ENCODE measurements around the gene DEAF1. TPM values are rescaled to one million over a fixed set of nuclear protein-coding genes. Genes with fewer than 3 reads are reported as not detected.
"Not testable (repeated sequence)": the region's sequence is repeated elsewhere in the genome, so short reads cannot be mapped to it uniquely, and the experiment has no call there.

The DEAF1 gene
- total RNA-seq, 2 experiments from 2014 or later: 68.4 to 79.6 TPM

- CTCF ChIA-PET: no interaction called here
- no peaks in the 10 kb centered on the region for H3K27me3 ChIP-seq (ENCODE audit: control insufficient read depth in 1 of 2, insufficient read depth in 2 of 2, low read length in 2 of 2)
- Mint-ChIP-seq H3K4me3 (peak overlapping the region; percentile 44), H3K27me3 (no peaks in the 10 kb centered on the region), H3K27ac (peak overlapping the region; percentile 47), H3K9me3 (no peaks in the 10 kb centered on the region), H3K4me1 (ENCODE audit: low read depth) (peaks cover 16% of the 10 kb centered on the region), H3K36me3 (ENCODE audit: low read depth) (no peaks in the 10 kb centered on the region)
- peak overlapping the region; percentile 33 for H3K4me3 ChIP-seq (ENCODE audit: low read length)
- no peaks in the 10 kb centered on the region for H3K9me3 ChIP-seq (ENCODE audit: control insufficient read depth in 1 of 2, insufficient read depth in 1 of 2, low read length in 2 of 2)
- ATAC-seq (ENCODE audit: poor library complexity) (peak; percentile 41), DNase-seq (peak in 2 of 14 experiments; percentile 21 to 22)
- no peak overlapping the region for H3K27ac ChIP-seq (ENCODE audit: low read depth in 1 of 2, low read length in 2 of 2)
- no peaks in the 10 kb centered on the region for H3K36me3 ChIP-seq (ENCODE audit: insufficient read depth, low read length)
- POLR2A ChIA-PET: interaction anchor here (0.9 to 2.4 kb wide), 3 partner anchors 10 to 42 kb away, joined by 3 to 8 read pairs (median 4); partner anchors contain the start of genes DEAF1, TALDO1 and TMEM80
- H3K4me1 ChIP-seq (ENCODE audit: insufficient read depth, low read length): peaks cover 18% of the 10 kb centered on the region
- intact Hi-C loops (cut with DNase I, micrococcal nuclease): no loop called here
- no peak for TF ChIP-seq CTCF (IDR thresholded peaks at IDR 0.05)
Measured at GRCh38 chr11:737366-737765, 42.3 kb upstream of the DEAF1 start.

GRCh38 chr11:734541-734940, 39.5 kb upstream of the DEAF1 start:
- H3K36me3 Mint-ChIP-seq (ENCODE audit: low read depth); DNase-seq; H3K36me3 ChIP-seq (ENCODE audit: insufficient read depth, low read length); CTCF ChIA-PET; ATAC-seq (ENCODE audit: poor library complexity); H3K4me3 Mint-ChIP-seq; H3K27me3 ChIP-seq (ENCODE audit: control insufficient read depth in 1 of 2, insufficient read depth in 2 of 2, low read length in 2 of 2); H3K27ac ChIP-seq (ENCODE audit: low read depth in 1 of 2, low read length in 2 of 2); POLR2A ChIA-PET; intact Hi-C loops (cut with DNase I, micrococcal nuclease); H3K9me3 ChIP-seq (ENCODE audit: control insufficient read depth in 1 of 2, insufficient read depth in 1 of 2, low read length in 2 of 2); H3K27ac Mint-ChIP-seq; H3K4me3 ChIP-seq (ENCODE audit: low read length); H3K27me3 Mint-ChIP-seq; H3K9me3 Mint-ChIP-seq: not testable (repeated sequence)
- peaks cover 16% of the 10 kb centered on the region for H3K4me1 Mint-ChIP-seq (ENCODE audit: low read depth)
- peaks cover 18% of the 10 kb centered on the region for H3K4me1 ChIP-seq (ENCODE audit: insufficient read depth, low read length)

- Histone ChIP-seq H3K27me3 (ENCODE audit: control insufficient read depth in 1 of 2, insufficient read depth in 2 of 2, low read length in 2 of 2) (no peaks in the 10 kb centered on the region), H3K9me3 (ENCODE audit: control insufficient read depth in 1 of 2, insufficient read depth in 1 of 2, low read length in 2 of 2) (no peaks in the 10 kb centered on the region), H3K27ac (ENCODE audit: low read depth in 1 of 2, low read length in 2 of 2) (no peak overlapping the region), H3K4me1 (ENCODE audit: insufficient read depth, low read length) (peaks cover 16% of the 10 kb centered on the region), H3K4me3 (ENCODE audit: low read length) (no peak overlapping the region), H3K36me3 (ENCODE audit: insufficient read depth, low read length) (no peaks in the 10 kb centered on the region)
- POLR2A ChIA-PET: no interaction called here
- CTCF ChIA-PET: no interaction called here
- no peak for ATAC-seq (ENCODE audit: poor library complexity)
- Mint-ChIP-seq H3K4me3 (no peak overlapping the region), H3K9me3 (no peaks in the 10 kb centered on the region), H3K27ac (no peak overlapping the region), H3K27me3 (no peaks in the 10 kb centered on the region), H3K4me1 (ENCODE audit: low read depth) (peaks cover 10% of the 10 kb centered on the region), H3K36me3 (ENCODE audit: low read depth) (no peaks in the 10 kb centered on the region)
- no peak for TF ChIP-seq CTCF (IDR thresholded peaks at IDR 0.05)
- no peak for DNase-seq
- intact Hi-C loops (cut with DNase I, micrococcal nuclease): no loop called here
Measured at GRCh38 chr11:733072-733471, 38.0 kb upstream of the DEAF1 start.

GRCh38 chr11:729492-730074, 34.6 kb upstream of the DEAF1 start:
- CTCF ChIA-PET: no interaction called here
- no peaks in the 10 kb centered on the region for H3K9me3 ChIP-seq (ENCODE audit: control insufficient read depth in 1 of 2, insufficient read depth in 1 of 2, low read length in 2 of 2)
- no peaks in the 10 kb centered on the region for H3K4me1 Mint-ChIP-seq (ENCODE audit: low read depth)
- H3K9me3 Mint-ChIP-seq: no peaks in the 10 kb centered on the region
- peaks cover 34% of the 10 kb centered on the region for H3K4me1 ChIP-seq (ENCODE audit: insufficient read depth, low read length)
- no peak for ATAC-seq (ENCODE audit: poor library complexity)
- intact Hi-C loops (cut with DNase I, micrococcal nuclease): loop anchor here (2.0 to 5.0 kb wide), 2 partner anchors 35 to 37 kb away; no protein-coding TSS in a partner anchor
- H3K36me3 ChIP-seq (ENCODE audit: insufficient read depth, low read length): no peaks in the 10 kb centered on the region
- no peak for TF ChIP-seq CTCF (IDR thresholded peaks at IDR 0.05)
- H3K4me3 Mint-ChIP-seq: no peak overlapping the region
- POLR2A ChIA-PET: no interaction called here
- H3K27me3 Mint-ChIP-seq: no peaks in the 10 kb centered on the region
- no peak overlapping the region for H3K27ac ChIP-seq (ENCODE audit: low read depth in 1 of 2, low read length in 2 of 2)
- DNase-seq: peak in 1 of 14 experiments; percentile 28
- no peak overlapping the region for H3K4me3 ChIP-seq (ENCODE audit: low read length)
- H3K27me3 ChIP-seq (ENCODE audit: control insufficient read depth in 1 of 2, insufficient read depth in 2 of 2, low read length in 2 of 2): no peaks in the 10 kb centered on the region
- H3K36me3 Mint-ChIP-seq (ENCODE audit: low read depth): no peaks in the 10 kb centered on the region
- no peak overlapping the region for H3K27ac Mint-ChIP-seq

All from CD4-positive, alpha-beta T cell (primary cell).